GM23338 (cell line): ENCODE measurements around the gene NSMCE4A. TPM values are rescaled to one million over a fixed set of nuclear protein-coding genes. Genes with fewer than 3 reads are reported as not detected.

Experiments
- ATAC-seq: fragments of 200-7000 bp; cut with Tn5 transposase; 3 replicates; pipeline ENCODE4 v1.9.1; 2020
- DNase-seq: peaks from one replicate; pipeline ENCODE4 v3.0.0-alpha.2; 2015; ENCODE audit warnings: low spot score
- H2AFZ ChIP-seq: fragments of 200-600 bp; sonication (generic); 2 replicates; pipeline ENCODE4 v1.8.0; 2016; ENCODE audit warnings: antibody characterized with exemption, mild to moderate bottlenecking, moderate library complexity
- H3F3A ChIP-seq: fragments of 200-600 bp; sonication (generic); replicated peaks from 2 replicates; pipeline ENCODE4 v1.8.0; 2017; ENCODE audit warnings: antibody characterized with exemption, mixed run types, low read depth
- H3K27ac ChIP-seq: fragments of 200-600 bp; sonication (generic); 2 replicates; pipeline ENCODE4 v1.6.1; 2016; ENCODE audit warnings: low read depth
- H3K27me3 ChIP-seq: fragments of 200-600 bp; sonication (generic); 2 replicates; pipeline ENCODE4 v1.8.0; 2016; ENCODE audit warnings: mild to moderate bottlenecking, mixed run types, moderate library complexity; ENCODE audit not compliant: insufficient read depth
- H3K36me3 ChIP-seq: fragments of 200-600 bp; sonication (generic); 2 replicates; pipeline ENCODE4 v1.8.0; 2016; ENCODE audit warnings: mild to moderate bottlenecking; ENCODE audit not compliant: insufficient read depth
- H3K4me1 ChIP-seq: fragments of 200-600 bp; sonication (generic); 2 replicates; pipeline ENCODE4 v1.8.0; 2016; ENCODE audit warnings: mild to moderate bottlenecking, moderate library complexity; ENCODE audit not compliant: insufficient read depth
- H3K4me2 ChIP-seq: fragments of 200-600 bp; sonication (generic); 2 replicates; pipeline ENCODE4 v1.7.1; 2017; ENCODE audit warnings: mixed run types
- H3K4me3 ChIP-seq: fragments of 200-600 bp; sonication (generic); 2 replicates; pipeline ENCODE4 v1.6.1; 2016; ENCODE audit warnings: mixed run types
- H3K79me2 ChIP-seq: fragments of 200-600 bp; sonication (generic); replicated peaks from 2 replicates; pipeline ENCODE4 v1.8.0; 2017; ENCODE audit warnings: mild to moderate bottlenecking; ENCODE audit not compliant: insufficient read depth
- H3K9me2 ChIP-seq: fragments of 200-600 bp; sonication (generic); 2 replicates; pipeline ENCODE4 v1.8.0; 2017; ENCODE audit not compliant: insufficient read depth
- H4K20me1 ChIP-seq: fragments of 200-600 bp; sonication (generic); replicated peaks from 2 replicates; pipeline ENCODE4 v1.8.0; 2017; ENCODE audit warnings: mild to moderate bottlenecking; ENCODE audit not compliant: insufficient read depth
- H3K27ac Mint-ChIP-seq: 2 replicates; pipeline ENCODE4 v1.8.0; 2020; ENCODE audit warnings: inconsistent platforms, mild to moderate bottlenecking, moderate library complexity, mixed read lengths
- H3K27me3 Mint-ChIP-seq: 3 replicates; pipeline ENCODE4 v1.8.0; 2022; ENCODE audit warnings: low read depth, mild to moderate bottlenecking, moderate library complexity, mixed read lengths, inconsistent platforms; ENCODE audit not compliant: insufficient read depth, poor library complexity
- H3K36me3 Mint-ChIP-seq: 3 replicates; pipeline ENCODE4 v1.8.0; 2021; ENCODE audit warnings: low read depth, mild to moderate bottlenecking, inconsistent platforms, moderate library complexity, mixed read lengths
- H3K4me1 Mint-ChIP-seq: 3 replicates; pipeline ENCODE4 v1.8.0; 2020; ENCODE audit warnings: mild to moderate bottlenecking, inconsistent platforms, mixed read lengths
- H3K4me3 Mint-ChIP-seq: 3 replicates; pipeline ENCODE4 v1.8.0; 2021; ENCODE audit warnings: moderate library complexity, mild to moderate bottlenecking, inconsistent platforms, mixed read lengths
- H3K9me3 Mint-ChIP-seq: 3 replicates; pipeline ENCODE4 v1.8.0; 2020; ENCODE audit warnings: moderate library complexity, mild to moderate bottlenecking, inconsistent platforms, mixed read lengths
- CREB1 ChIP-seq: fragments of 250-450 bp; sonication (Bioruptor Pico); IDR thresholded peaks from 2 replicates; pipeline ENCODE4 v1.5.0; 2020; ENCODE audit warnings: low read depth, mild to moderate bottlenecking, moderate library complexity
- CTCF ChIP-seq, 2 experiments: fragments of 200-600 bp in 1 of 2; sonication (generic) in 1 of 2; conservative IDR thresholded peaks; 2 replicates each; pipeline versions ENCODE4 v1.5.1 to v1.6.1; 2016 to 2017; ENCODE audit warnings: antibody characterized with exemption in 2 of 2, low read depth in 2 of 2, mild to moderate bottlenecking in 2 of 2, moderate library complexity in 1 of 2
- ETS1 ChIP-seq: IDR thresholded peaks from 2 replicates; pipeline ENCODE4 v1.6.1; 2016; ENCODE audit warnings: antibody characterized with exemption
- EZH2 ChIP-seq: fragments of 200-600 bp; sonication (generic); IDR thresholded peaks from one replicate; pipeline ENCODE4 v1.8.0; 2017; ENCODE audit warnings: antibody characterized with exemption, mild to moderate bottlenecking, low read depth; ENCODE audit not compliant: unreplicated experiment
- EZH2phosphoT487 ChIP-seq: fragments of 200-600 bp; sonication (generic); IDR thresholded peaks from one replicate; pipeline ENCODE4 v1.8.1; 2018; ENCODE audit warnings: antibody characterized with exemption; ENCODE audit not compliant: unreplicated experiment
- JUNB ChIP-seq: IDR thresholded peaks from one replicate; pipeline ENCODE4 v1.6.1; 2016; ENCODE audit warnings: antibody characterized with exemption; ENCODE audit not compliant: unreplicated experiment
- NANOG ChIP-seq: IDR thresholded peaks from 2 replicates; pipeline ENCODE4 v1.6.1; 2016; ENCODE audit warnings: antibody characterized with exemption, borderline replicate concordance
- POLR2AphosphoS5 ChIP-seq: IDR thresholded peaks from 2 replicates; pipeline ENCODE4 v1.6.1; 2016; ENCODE audit warnings: antibody characterized with exemption, low read depth
- REST ChIP-seq: IDR thresholded peaks from one replicate; pipeline ENCODE4 v1.6.1; 2018; ENCODE audit warnings: antibody characterized with exemption; ENCODE audit not compliant: unreplicated experiment
- STAT1 ChIP-seq: IDR thresholded peaks from one replicate; pipeline ENCODE4 v1.6.1; 2016; ENCODE audit warnings: antibody characterized with exemption; ENCODE audit not compliant: unreplicated experiment
- ZNF114 ChIP-seq: fragments of 250-450 bp; sonication (Bioruptor Pico); IDR thresholded peaks from 2 replicates; pipeline ENCODE4 v1.5.0; 2020; ENCODE audit warnings: mild to moderate bottlenecking, moderate library complexity
- ZNF331 ChIP-seq: fragments of 250-450 bp; sonication (Bioruptor Pico); IDR thresholded peaks from 2 replicates; pipeline ENCODE4 v1.5.0; 2020; ENCODE audit warnings: low read depth, mild to moderate bottlenecking, moderate library complexity
- ZNF462 ChIP-seq: fragments of 250-450 bp; sonication (Bioruptor Pico); IDR thresholded peaks from 2 replicates; pipeline ENCODE4 v1.5.0; 2020; ENCODE audit warnings: mild to moderate bottlenecking, moderate library complexity
- polyA plus RNA-seq: library from polyadenylated mRNA; unstranded; fragments of >200 nt; fragmentation: Nextera tagmentation; extraction: Ambion mirVana; gene quantifications from 2 replicates; pipeline ENCODE4 v1.2.1, GENCODE V29; 2016
- total RNA-seq: library from RNA; depleted of rRNA; stranded (reverse); fragments of >200 nt; shearing (Covaris generic); gene quantifications from 2 replicates; pipeline ENCODE4 v1.2.3, GENCODE V29; 2014

NSMCE4A gene
- total and polyA plus RNA-seq, 2 experiments from 2014 or later = 84.8 to 94.9 TPM

- Mint-ChIP-seq H3K36me3 (no peaks in the 10 kb centered on the region), H3K27me3 (peaks cover 11% of the 10 kb centered on the region), H3K9me3 (no peaks in the 10 kb centered on the region; the same call in 2 of the 3 replicates), H3K27ac (peak overlapping the region; percentile 77; the same call in 1 of the 2 replicates), H3K4me3 (peak overlapping the region; percentile 24; the same call in 1 of the 3 replicates), H3K4me1 (peaks cover 21% of the 10 kb centered on the region)
- Histone ChIP-seq H3K79me2 (no peaks in the 10 kb centered on the region), H3F3A (no peaks in the 10 kb centered on the region), H3K9me2 (no peaks in the 10 kb centered on the region), H3K4me1 (peaks cover 20% of the 10 kb centered on the region), H3K27ac (no peak overlapping the region), H3K36me3 (no peaks in the 10 kb centered on the region), H3K27me3 (no peaks in the 10 kb centered on the region), H2AFZ (peak overlapping the region; percentile 99), H3K4me2 (peak overlapping the region; percentile 45; the same call in 1 of the 2 replicates), H4K20me1 (no peaks in the 10 kb centered on the region), H3K4me3 (no peak overlapping the region)
- DNase-seq = peak; percentile 55
- no peak for TF ChIP-seq ZNF331
- TF ChIP-seq ETS1 = no peak
- TF ChIP-seq ZNF114 = no peak
- TF ChIP-seq CREB1 (CRISPR knock-in tag) = no peak
- no peak for TF ChIP-seq REST
- no peak for TF ChIP-seq CTCF (conservative IDR thresholded peaks at IDR 0.05; ENCODE audit: low read depth in 2 of 2)
- TF ChIP-seq ZNF462 (CRISPR knock-in tag) = no peak
- no peak for TF ChIP-seq POLR2AphosphoS5
- TF ChIP-seq STAT1 = no peak
- no peak for TF ChIP-seq JUNB
- no peak for TF ChIP-seq EZH2
- no peak for TF ChIP-seq EZH2phosphoT487
- TF ChIP-seq NANOG = no peak
- peak; percentile 86 for ATAC-seq
These were observed 44.5 kb upstream of the NSMCE4A start for GRCh38 chr10:122019414-122019975.
